K562 (cell line): ENCODE measurements around the gene TBR1. TPM values are rescaled to one million over a fixed set of nuclear protein-coding genes. Genes with fewer than 3 reads are reported as not detected.

ENCODE experiments used
- HDAC6 ChIP-seq: IDR thresholded peaks from 2 replicates; pipeline ENCODE4 v1.6.1; 2012; ENCODE audit warnings: low read depth, mild to moderate bottlenecking, control low read depth, inconsistent platforms, low read length, moderate library complexity
- NCOA1 ChIP-seq: fragments of 450-650 bp; IDR thresholded peaks from 2 replicates; pipeline ENCODE4 v1.6.1; 2016; ENCODE audit warnings: low read depth
- NRF1 ChIP-seq, 2 experiments: fragments of 450-650 bp; IDR thresholded peaks in 1 of 2; conservative IDR thresholded peaks in 1 of 2; 2 replicates each; pipeline ENCODE4 v1.6.1; 2014; ENCODE audit warnings: mild to moderate bottlenecking in 2 of 2
- NUFIP1 ChIP-seq: fragments of 450-650 bp; IDR thresholded peaks from 2 replicates; pipeline ENCODE4 v1.6.1; 2018; ENCODE audit not compliant: partially characterized antibody
- SUPT5H ChIP-seq: fragments of 450-650 bp; IDR thresholded peaks from 2 replicates; pipeline ENCODE4 v1.6.1; 2016
- YY1 ChIP-seq, 3 experiments: IDR thresholded peaks; 2 replicates each; pipeline ENCODE4 v1.6.1; 2011; ENCODE audit warnings: low read length in 2 of 3, mild to moderate bottlenecking in 2 of 3, moderate library complexity in 2 of 3, borderline replicate concordance in 1 of 3, control low read depth in 1 of 3, low read depth in 1 of 3; ENCODE audit not compliant: insufficient read depth in 3 of 3, insufficient replicate concordance in 2 of 3, control insufficient read depth in 1 of 3, insufficient read length in 1 of 3; ENCODE audit errors: extremely low read depth in 1 of 3
- ZNF586 ChIP-seq: fragments of 450-650 bp; formaldehyde crosslinking; conservative IDR thresholded peaks from 2 replicates; pipeline ENCODE4 v1.4.0; 2020; ENCODE audit warnings: mild to moderate bottlenecking, moderate library complexity
- polyA plus RNA-seq, 8 experiments: library from polyadenylated mRNA; depleted of rRNA in 4 of 8; stranded (reverse) in 5 of 8; unstranded in 3 of 8; fragments of >200 nt; fragmentation: Nextera tagmentation in 2 of 8; fragmentation: Illumina TruSeq in 1 of 8; extraction: Ambion mirVana in 2 of 8; extraction: Trizol in 1 of 8; gene quantifications; 2 replicates each; pipeline versions ENCODE4 v1.2.1 to v1.2.3, GENCODE V29; 2011 to 2014; ENCODE audit warnings: inconsistent platforms in 1 of 8, missing spikeins in 1 of 8
- total RNA-seq, 7 experiments: library from RNA; depleted of rRNA in 6 of 7; stranded (reverse); fragments of >200 nt in 6 of 7; fragmentation: Illumina TruSeq in 2 of 7; extraction: Trizol in 2 of 7; gene quantifications; 2 replicates each; pipeline versions ENCODE4 v1.2.1 to v1.2.3, GENCODE V29; 2011 to 2021; ENCODE audit warnings: low replicate concordance in 1 of 7
- TF ChIP-seq, protein P1 (sequence below): fragments of 450-650 bp; IDR thresholded peaks from 2 replicates; pipeline ENCODE4 v1.6.1; 2016; ENCODE audit warnings: mild to moderate bottlenecking, moderate library complexity
- TF ChIP-seq, protein P2 (sequence below): sonication (generic); formaldehyde crosslinking; IDR thresholded peaks from 2 replicates; pipeline ENCODE4 v1.9.0; 2022; ENCODE audit warnings: mild to moderate bottlenecking, missing genetic modification reagents

Gene TBR1
- total and polyA plus RNA-seq, 9 of the 15 experiments (the other 6 are each of a cell fraction or from before 2014, with no cell fraction given) = 0.01 to 0.09 TPM; not detected in 7

DNA sequence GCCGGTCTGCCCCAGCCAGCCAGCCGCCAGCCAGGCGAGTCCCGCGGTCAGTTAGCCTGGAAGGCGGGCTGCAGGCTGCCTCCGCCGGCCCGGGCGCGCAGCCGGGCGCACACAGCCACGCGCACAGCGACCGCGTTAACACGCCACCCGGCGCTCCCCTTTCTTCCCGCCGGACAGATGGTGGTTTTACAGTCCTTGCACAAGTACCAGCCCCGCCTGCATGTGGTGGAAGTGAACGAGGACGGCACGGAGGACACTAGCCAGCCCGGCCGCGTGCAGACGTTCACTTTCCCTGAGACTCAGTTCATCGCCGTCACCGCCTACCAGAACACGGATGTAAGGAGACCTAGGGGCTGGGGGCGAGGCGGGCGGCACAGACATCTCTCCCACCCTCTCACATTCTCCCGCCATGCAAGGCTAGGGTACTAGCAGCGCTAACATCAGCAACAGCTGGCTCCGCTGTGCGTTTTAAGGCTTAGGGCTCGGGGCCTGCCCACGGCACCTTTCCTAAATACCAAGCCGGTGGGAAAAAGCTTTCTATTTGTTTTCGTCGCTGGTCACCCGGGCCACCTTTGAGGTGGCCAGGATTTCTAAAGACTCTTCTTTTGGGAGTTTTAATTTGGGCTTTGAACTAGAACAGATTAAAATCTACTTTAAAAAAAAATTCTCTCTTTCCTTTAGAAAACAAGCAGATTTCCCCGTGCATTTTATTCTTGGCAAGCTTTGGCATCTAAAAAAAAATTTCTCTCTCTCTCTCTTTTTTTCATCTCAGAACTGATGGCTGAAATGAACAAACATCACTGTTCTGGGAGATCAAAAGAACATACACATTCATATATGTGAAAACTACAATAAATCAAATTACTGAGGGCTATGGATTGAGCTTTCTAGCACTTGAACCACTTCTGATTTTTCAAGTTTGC lies 2.9 kb downstream of the TBR1 start (continued):
- TF ChIP-seq, protein P1, sequence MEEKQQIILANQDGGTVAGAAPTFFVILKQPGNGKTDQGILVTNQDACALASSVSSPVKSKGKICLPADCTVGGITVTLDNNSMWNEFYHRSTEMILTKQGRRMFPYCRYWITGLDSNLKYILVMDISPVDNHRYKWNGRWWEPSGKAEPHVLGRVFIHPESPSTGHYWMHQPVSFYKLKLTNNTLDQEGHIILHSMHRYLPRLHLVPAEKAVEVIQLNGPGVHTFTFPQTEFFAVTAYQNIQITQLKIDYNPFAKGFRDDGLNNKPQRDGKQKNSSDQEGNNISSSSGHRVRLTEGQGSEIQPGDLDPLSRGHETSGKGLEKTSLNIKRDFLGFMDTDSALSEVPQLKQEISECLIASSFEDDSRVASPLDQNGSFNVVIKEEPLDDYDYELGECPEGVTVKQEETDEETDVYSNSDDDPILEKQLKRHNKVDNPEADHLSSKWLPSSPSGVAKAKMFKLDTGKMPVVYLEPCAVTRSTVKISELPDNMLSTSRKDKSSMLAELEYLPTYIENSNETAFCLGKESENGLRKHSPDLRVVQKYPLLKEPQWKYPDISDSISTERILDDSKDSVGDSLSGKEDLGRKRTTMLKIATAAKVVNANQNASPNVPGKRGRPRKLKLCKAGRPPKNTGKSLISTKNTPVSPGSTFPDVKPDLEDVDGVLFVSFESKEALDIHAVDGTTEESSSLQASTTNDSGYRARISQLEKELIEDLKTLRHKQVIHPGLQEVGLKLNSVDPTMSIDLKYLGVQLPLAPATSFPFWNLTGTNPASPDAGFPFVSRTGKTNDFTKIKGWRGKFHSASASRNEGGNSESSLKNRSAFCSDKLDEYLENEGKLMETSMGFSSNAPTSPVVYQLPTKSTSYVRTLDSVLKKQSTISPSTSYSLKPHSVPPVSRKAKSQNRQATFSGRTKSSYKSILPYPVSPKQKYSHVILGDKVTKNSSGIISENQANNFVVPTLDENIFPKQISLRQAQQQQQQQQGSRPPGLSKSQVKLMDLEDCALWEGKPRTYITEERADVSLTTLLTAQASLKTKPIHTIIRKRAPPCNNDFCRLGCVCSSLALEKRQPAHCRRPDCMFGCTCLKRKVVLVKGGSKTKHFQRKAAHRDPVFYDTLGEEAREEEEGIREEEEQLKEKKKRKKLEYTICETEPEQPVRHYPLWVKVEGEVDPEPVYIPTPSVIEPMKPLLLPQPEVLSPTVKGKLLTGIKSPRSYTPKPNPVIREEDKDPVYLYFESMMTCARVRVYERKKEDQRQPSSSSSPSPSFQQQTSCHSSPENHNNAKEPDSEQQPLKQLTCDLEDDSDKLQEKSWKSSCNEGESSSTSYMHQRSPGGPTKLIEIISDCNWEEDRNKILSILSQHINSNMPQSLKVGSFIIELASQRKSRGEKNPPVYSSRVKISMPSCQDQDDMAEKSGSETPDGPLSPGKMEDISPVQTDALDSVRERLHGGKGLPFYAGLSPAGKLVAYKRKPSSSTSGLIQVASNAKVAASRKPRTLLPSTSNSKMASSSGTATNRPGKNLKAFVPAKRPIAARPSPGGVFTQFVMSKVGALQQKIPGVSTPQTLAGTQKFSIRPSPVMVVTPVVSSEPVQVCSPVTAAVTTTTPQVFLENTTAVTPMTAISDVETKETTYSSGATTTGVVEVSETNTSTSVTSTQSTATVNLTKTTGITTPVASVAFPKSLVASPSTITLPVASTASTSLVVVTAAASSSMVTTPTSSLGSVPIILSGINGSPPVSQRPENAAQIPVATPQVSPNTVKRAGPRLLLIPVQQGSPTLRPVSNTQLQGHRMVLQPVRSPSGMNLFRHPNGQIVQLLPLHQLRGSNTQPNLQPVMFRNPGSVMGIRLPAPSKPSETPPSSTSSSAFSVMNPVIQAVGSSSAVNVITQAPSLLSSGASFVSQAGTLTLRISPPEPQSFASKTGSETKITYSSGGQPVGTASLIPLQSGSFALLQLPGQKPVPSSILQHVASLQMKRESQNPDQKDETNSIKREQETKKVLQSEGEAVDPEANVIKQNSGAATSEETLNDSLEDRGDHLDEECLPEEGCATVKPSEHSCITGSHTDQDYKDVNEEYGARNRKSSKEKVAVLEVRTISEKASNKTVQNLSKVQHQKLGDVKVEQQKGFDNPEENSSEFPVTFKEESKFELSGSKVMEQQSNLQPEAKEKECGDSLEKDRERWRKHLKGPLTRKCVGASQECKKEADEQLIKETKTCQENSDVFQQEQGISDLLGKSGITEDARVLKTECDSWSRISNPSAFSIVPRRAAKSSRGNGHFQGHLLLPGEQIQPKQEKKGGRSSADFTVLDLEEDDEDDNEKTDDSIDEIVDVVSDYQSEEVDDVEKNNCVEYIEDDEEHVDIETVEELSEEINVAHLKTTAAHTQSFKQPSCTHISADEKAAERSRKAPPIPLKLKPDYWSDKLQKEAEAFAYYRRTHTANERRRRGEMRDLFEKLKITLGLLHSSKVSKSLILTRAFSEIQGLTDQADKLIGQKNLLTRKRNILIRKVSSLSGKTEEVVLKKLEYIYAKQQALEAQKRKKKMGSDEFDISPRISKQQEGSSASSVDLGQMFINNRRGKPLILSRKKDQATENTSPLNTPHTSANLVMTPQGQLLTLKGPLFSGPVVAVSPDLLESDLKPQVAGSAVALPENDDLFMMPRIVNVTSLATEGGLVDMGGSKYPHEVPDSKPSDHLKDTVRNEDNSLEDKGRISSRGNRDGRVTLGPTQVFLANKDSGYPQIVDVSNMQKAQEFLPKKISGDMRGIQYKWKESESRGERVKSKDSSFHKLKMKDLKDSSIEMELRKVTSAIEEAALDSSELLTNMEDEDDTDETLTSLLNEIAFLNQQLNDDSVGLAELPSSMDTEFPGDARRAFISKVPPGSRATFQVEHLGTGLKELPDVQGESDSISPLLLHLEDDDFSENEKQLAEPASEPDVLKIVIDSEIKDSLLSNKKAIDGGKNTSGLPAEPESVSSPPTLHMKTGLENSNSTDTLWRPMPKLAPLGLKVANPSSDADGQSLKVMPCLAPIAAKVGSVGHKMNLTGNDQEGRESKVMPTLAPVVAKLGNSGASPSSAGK = peak; percentile 58
- no peak for TF ChIP-seq SUPT5H
- TF ChIP-seq YY1 (IDR thresholded peaks at IDR 0.05; ENCODE audit: borderline replicate concordance in 1 of 3, control insufficient read depth in 1 of 3, extremely low read depth in 1 of 3, insufficient read depth in 3 of 3, insufficient read length in 1 of 3, insufficient replicate concordance in 2 of 3, low read depth in 1 of 3, low read length in 2 of 3) = no peak
- peak; percentile 38 to 58; a peak in 2 of 4 replicates for TF ChIP-seq NRF1 (conservative IDR thresholded peaks at IDR 0.05 in 1 of 2, IDR thresholded peaks at IDR 0.05 in 1 of 2)
- TF ChIP-seq HDAC6 = peak; percentile 37; the same call in 1 of the 2 replicates
- no peak for TF ChIP-seq ZNF586 (CRISPR knock-in tag)
- TF ChIP-seq NUFIP1 = no peak
- no peak for TF ChIP-seq NCOA1
- TF ChIP-seq, protein P2, sequence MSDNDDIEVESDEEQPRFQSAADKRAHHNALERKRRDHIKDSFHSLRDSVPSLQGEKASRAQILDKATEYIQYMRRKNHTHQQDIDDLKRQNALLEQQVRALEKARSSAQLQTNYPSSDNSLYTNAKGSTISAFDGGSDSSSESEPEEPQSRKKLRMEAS = peak; percentile 63; the same call in 1 of the 2 replicates
